Right lobe of liver (tissue), 6 donors: Measurements from ENCODE around the gene CCDC38. TPM values are rescaled to one million over a fixed set of nuclear protein-coding genes. Genes with fewer than 3 reads are reported as not detected.

ENCODE experiments used
- ATAC-seq, 4 donors: fragments of 200-7000 bp; cut with Tn5 transposase; one replicate each; pipeline ENCODE4 v1.9.1; 2020; ENCODE audit warnings: mild to moderate bottlenecking in 4 of 4, moderate library complexity in 4 of 4
- DNase-seq, 3 donors: peaks; one replicate each; pipeline ENCODE4 v3.0.0-alpha.2; 2020
- H3K27ac ChIP-seq, 3 donors: fragments of 200-600 bp; one replicate each; pipeline ENCODE4 v1.8.0; 2022
- H3K27me3 ChIP-seq, 2 donors: fragments of 200-600 bp; one replicate each; pipeline ENCODE4 v1.8.0; 2022
- H3K36me3 ChIP-seq, 4 donors: fragments of 200-600 bp; sonication (generic) in 1 of 4; one replicate each; pipeline versions ENCODE4 v1.5.1 to v1.8.0; 2017 to 2022; ENCODE audit warnings: control low read depth in 1 of 4
- H3K4me1 ChIP-seq, 4 donors: fragments of 200-600 bp; sonication (generic) in 1 of 4; one replicate each; pipeline versions ENCODE4 v1.5.1 to v1.8.0; 2017 to 2022; ENCODE audit warnings: control low read depth in 1 of 4
- H3K4me3 ChIP-seq, 3 donors: fragments of 200-600 bp; one replicate each; pipeline ENCODE4 v1.8.0; 2022
- H3K9me3 ChIP-seq, 4 donors: fragments of 200-600 bp; sonication (generic) in 1 of 4; one replicate each; pipeline versions ENCODE4 v1.5.1 to v1.8.0; 2017 to 2022; ENCODE audit warnings: control low read depth in 1 of 4
- POLR2A ChIP-seq: fragments of 450-650 bp; IDR thresholded peaks from one replicate; pipeline ENCODE4 v1.6.1; 2017; ENCODE audit warnings: antibody characterized with exemption, mild to moderate bottlenecking
- WGBS: methylation state at CpG from one replicate; pipeline ENCODE4 v1.1.6; 2018; ENCODE audit warnings: low coverage, low lambda C conversion rate; ENCODE audit not compliant: insufficient coverage; ENCODE audit errors: missing lambda C conversion rate; 5-methylcytosine and 5-hydroxymethylcytosine counted together
- intact Hi-C, 2 donors: fragments of 100-400 bp; cut with DNase I; formaldehyde crosslinking; loops; one replicate each; pipeline versions ENCODE4 v1.11.2 to v1.14.1; 2022
- total RNA-seq, 6 experiments: library from RNA; depleted of rRNA in 2 of 6; stranded (reverse); fragments of >200 nt in 2 of 6; fragmentation: NEBNext Ultra II Directional in 3 of 6; extraction: Animal tissue kit (Norgen Biotek cat#: 25700) in 3 of 6; gene quantifications; one replicate each; pipeline versions ENCODE4 v1.1.0 to v1.2.4, GENCODE V29; 2016 to 2023
- TF ChIP-seq, protein P1 (sequence below), 4 donors: fragments of 200-600 bp in 3 of 4; fragments of 450-650 bp in 1 of 4; IDR thresholded peaks; one replicate each; pipeline versions ENCODE4 v1.5.1 to v1.8.0; 2016 to 2022; ENCODE audit warnings: antibody characterized with exemption in 4 of 4, mild to moderate bottlenecking in 2 of 4
- donor health status: DM: no; HTN: yes; CAD: no.
- donor health status: DM: no; HTN: no; CAD: no.
- donor health status: DM: no; HTN: no; CAD: no.
- donor health status: DM: no; HTN: yes; CAD: no.
- donor health status: DM: no; HTN: yes; CAD: no.

CCDC38 gene
- total RNA-seq, 6 experiments from 2014 or later, result 0.19 to 1.8 (median 0.89) TPM

DNA sequence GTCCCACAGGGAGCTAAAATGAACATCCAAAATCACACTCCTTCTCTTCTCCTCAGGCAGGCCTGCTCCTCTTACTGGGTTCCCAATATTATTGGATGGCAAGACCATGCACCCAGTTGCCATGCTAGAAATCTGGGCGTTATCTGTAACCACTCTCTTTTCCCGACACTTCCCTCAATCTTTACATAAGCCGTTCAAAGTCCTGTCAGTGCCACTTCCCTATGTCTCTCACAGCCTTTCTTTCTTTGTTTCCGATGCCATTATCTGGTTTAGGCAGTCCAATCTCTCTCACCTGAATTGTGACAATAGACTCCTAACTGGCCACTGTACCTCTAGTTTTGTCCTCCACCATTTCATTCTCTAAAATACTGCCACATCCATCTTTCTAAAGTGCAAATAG lies 59.5 kb downstream of the CCDC38 start:
- no peak for ATAC-seq
- WGBS, result 52% methylated on average over 4 of the region's 4 CpGs
- Histone ChIP-seq H3K27me3 (no peaks in the 10 kb centered on the region), H3K27ac (no peak overlapping the region), H3K4me1 (no peaks in the 10 kb centered on the region), H3K36me3 (no peaks in the 10 kb centered on the region), H3K9me3 (no peaks in the 10 kb centered on the region), H3K4me3 (no peak overlapping the region)
- no peak for DNase-seq
- no peak for TF ChIP-seq POLR2A
- intact Hi-C loops, result no loop called here

DNA sequence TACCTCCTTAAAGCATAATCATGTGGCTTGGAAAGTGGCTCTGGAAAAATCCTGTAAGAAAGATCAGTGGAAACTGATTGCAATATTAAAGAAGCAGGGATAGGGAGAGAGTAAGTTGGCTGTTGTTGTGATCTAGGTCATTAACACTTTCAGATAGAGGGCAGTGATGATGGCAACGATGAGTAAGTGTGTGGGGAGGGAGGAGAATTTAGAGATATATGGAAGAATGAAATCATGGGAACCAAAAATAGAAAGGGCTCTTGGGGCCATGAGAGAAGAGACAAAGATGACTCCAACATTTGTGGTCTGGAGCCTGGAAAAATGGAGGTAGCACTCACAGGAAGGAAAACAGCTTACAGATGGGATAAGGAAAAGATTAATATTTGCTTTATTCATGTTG lies 60.3 kb downstream of the CCDC38 start:
- TF ChIP-seq POLR2A, result no peak
- TF ChIP-seq, protein P1, sequence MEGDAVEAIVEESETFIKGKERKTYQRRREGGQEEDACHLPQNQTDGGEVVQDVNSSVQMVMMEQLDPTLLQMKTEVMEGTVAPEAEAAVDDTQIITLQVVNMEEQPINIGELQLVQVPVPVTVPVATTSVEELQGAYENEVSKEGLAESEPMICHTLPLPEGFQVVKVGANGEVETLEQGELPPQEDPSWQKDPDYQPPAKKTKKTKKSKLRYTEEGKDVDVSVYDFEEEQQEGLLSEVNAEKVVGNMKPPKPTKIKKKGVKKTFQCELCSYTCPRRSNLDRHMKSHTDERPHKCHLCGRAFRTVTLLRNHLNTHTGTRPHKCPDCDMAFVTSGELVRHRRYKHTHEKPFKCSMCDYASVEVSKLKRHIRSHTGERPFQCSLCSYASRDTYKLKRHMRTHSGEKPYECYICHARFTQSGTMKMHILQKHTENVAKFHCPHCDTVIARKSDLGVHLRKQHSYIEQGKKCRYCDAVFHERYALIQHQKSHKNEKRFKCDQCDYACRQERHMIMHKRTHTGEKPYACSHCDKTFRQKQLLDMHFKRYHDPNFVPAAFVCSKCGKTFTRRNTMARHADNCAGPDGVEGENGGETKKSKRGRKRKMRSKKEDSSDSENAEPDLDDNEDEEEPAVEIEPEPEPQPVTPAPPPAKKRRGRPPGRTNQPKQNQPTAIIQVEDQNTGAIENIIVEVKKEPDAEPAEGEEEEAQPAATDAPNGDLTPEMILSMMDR (IDR thresholded peaks at IDR 0.05), result no peak

DNA sequence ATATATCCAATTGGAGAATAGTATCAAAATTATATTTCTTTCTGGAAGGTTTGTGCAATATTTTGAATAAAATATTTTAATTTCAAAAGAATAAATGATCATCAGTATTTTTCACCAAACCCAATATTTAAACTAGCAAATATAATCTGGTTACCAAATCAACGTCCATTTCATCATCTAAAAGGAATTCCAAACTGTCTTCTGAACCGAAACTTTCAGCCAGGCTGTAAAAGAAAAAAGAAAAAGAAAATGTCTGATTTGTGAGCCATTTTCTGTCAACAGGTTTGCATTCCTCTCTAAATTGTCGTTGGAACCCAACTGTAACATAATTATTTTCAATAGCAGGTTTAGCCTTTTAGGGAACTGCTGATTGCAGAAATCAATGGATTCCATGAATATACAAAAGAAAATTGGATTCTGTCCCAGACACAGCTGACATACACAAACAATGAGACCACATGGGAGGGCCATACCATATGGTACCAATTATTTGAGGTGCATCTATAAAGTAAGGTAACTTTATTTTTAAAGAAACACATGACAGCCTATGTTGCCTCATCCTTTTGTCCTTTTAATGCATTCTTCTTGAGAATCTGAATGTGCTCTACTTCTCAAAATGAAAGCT lies 61.0 kb downstream of the CCDC38 start:
- H3K36me3 ChIP-seq, result no peaks in the 10 kb centered on the region
- intact Hi-C loops, result no loop called here
- no peaks in the 10 kb centered on the region for H3K9me3 ChIP-seq
- TF ChIP-seq, protein P1 (IDR thresholded peaks at IDR 0.05), result no peak
- no peak for TF ChIP-seq POLR2A
- ATAC-seq (no peak), DNase-seq (no peak)
- no peaks in the 10 kb centered on the region for H3K27me3 ChIP-seq
- WGBS, result 64% methylated on average over 3 of the region's 3 CpGs
- H3K4me3 ChIP-seq, result no peak overlapping the region
- H3K4me1 ChIP-seq, result no peaks in the 10 kb centered on the region
- H3K27ac ChIP-seq, result no peak overlapping the region

More for the DNA sequence above, 60.3 kb downstream of the CCDC38 start:
- H3K9me3 ChIP-seq, result no peaks in the 10 kb centered on the region
- no peaks in the 10 kb centered on the region for H3K4me1 ChIP-seq
- H3K4me3 ChIP-seq, result no peak overlapping the region
- DNase-seq (no peak), ATAC-seq (no peak)
- H3K27me3 ChIP-seq, result no peaks in the 10 kb centered on the region
- intact Hi-C loops, result no loop called here
- 46% methylated on average over 1 of the region's 1 CpG for WGBS
- no peak overlapping the region for H3K27ac ChIP-seq
- H3K36me3 ChIP-seq, result no peaks in the 10 kb centered on the region

DNA sequence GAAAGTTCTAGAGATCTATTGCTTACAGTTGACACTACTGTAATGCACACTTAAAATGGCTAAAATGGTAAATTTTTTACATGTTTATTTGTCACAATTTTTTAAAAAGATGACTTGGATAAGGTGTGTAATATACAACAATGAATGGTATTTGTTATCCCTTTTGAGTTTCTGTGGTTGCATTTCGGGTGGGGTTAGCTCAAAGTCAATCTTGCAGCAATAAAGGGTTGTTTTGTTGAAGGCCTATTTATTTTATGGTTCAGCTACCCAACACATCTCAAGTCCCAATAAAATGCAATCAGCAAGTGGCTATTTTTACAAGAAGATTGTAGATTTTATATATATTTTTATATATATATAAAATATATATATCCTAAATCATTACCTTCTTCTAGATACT lies 61.5 kb downstream of the CCDC38 start:
- ATAC-seq, result no peak
- H3K4me1 ChIP-seq, result no peaks in the 10 kb centered on the region

DNA sequence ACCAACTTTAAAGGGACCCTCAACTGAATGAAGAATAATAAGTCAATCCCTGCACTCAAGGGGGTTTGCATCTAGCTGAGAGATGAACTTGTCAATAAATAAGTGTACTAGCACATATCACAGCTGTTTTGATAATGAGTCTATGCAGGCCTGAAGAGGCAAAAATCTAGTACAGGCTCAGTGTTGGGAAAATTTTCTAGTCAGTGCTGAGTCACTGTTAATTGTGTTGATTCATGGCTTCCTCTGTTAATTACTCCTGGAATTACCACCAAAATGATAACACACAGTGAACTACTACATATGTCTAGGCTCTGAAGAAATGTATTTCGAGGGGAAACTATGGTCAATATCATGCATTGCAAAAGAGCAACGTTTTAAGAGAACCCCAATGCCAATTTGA lies 64.8 kb downstream of the CCDC38 start:
- Histone ChIP-seq H3K4me1 (no peaks in the 10 kb centered on the region), H3K9me3 (no peaks in the 10 kb centered on the region), H3K4me3 (no peak overlapping the region), H3K27me3 (no peaks in the 10 kb centered on the region), H3K27ac (no peak overlapping the region), H3K36me3 (no peaks in the 10 kb centered on the region)
- 75% methylated on average over 2 of the region's 2 CpGs for WGBS
- ATAC-seq (no peak), DNase-seq (no peak)
- TF ChIP-seq POLR2A, result no peak
- TF ChIP-seq, protein P1 (IDR thresholded peaks at IDR 0.05), result no peak
- intact Hi-C loops, result no loop called here

More for the DNA sequence above, 61.5 kb downstream of the CCDC38 start:
- Histone ChIP-seq H3K27me3 (no peaks in the 10 kb centered on the region), H3K36me3 (no peaks in the 10 kb centered on the region), H3K9me3 (no peaks in the 10 kb centered on the region), H3K4me3 (no peak overlapping the region), H3K27ac (no peak overlapping the region)
- 85% methylated on average over 1 of the region's 1 CpG for WGBS
- intact Hi-C loops, result no loop called here
- no peak for DNase-seq
- no peak for TF ChIP-seq POLR2A
- TF ChIP-seq, protein P1 (IDR thresholded peaks at IDR 0.05), result no peak
